Testis (tissue), 2 donors: ENCODE data around the gene HELZ.

ENCODE experiments used
- CTCF ChIP-seq, 3 experiments: fragments of 450-650 bp in 2 of 3; fragments of 200-600 bp in 1 of 3; sonication (generic) in 1 of 3; IDR thresholded peaks; one replicate each; pipeline ENCODE4 v1.5.1; 2016 to 2019; ENCODE audit warnings: antibody characterized with exemption in 3 of 3, mild to moderate bottlenecking in 2 of 3, moderate library complexity in 1 of 3
- POLR2A ChIP-seq: fragments of 450-650 bp; IDR thresholded peaks from one replicate; pipeline ENCODE4 v1.6.1; 2017; ENCODE audit warnings: antibody characterized with exemption, mild to moderate bottlenecking, moderate library complexity

DNA sequence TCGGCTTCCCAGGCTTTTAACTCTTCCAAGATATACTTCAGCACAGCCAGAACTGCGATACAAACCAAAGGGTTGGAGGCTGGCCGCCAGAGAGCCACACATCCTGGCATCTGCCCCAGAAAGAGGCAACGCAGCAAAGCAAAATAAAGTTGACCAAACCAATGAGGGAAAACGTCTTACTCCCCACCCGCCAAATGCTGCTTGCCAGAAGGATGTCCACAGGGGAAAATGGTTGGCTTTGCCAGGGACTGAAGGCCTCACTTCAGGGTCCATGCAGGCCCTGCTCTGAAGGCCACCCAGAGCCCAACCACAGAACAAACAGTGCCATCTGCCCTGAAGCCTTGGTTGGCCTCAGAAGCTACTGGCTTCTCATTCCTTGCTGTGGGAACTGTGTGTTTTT, 185.6 kb downstream of the HELZ start:
- TF ChIP-seq CTCF (IDR thresholded peaks at IDR 0.05) = no peak
- TF ChIP-seq POLR2A = no peak
